ENCODE results near the gene MOB3B.
"Not testable (repeated sequence)": the region's sequence is repeated elsewhere in the genome, so short reads cannot be mapped to it uniquely, and the experiment has no call there.

Gene MOB3B

GRCh38 chr9:27468462-27469110, 61.0 kb downstream of the MOB3B start:
- Histone ChIP-seq H3K27ac (no peak overlapping the region), H3K9me3 (ENCODE audit: severe bottlenecking) (no peaks in the 10 kb centered on the region), H3K27me3 (ENCODE audit: insufficient read depth, low read depth, severe bottlenecking) (no peaks in the 10 kb centered on the region), H3K36me3 (no peaks in the 10 kb centered on the region), H3K4me3 (ENCODE audit: low read depth, low read length) (no peak overlapping the region)
- TF ChIP-seq, protein P1, sequence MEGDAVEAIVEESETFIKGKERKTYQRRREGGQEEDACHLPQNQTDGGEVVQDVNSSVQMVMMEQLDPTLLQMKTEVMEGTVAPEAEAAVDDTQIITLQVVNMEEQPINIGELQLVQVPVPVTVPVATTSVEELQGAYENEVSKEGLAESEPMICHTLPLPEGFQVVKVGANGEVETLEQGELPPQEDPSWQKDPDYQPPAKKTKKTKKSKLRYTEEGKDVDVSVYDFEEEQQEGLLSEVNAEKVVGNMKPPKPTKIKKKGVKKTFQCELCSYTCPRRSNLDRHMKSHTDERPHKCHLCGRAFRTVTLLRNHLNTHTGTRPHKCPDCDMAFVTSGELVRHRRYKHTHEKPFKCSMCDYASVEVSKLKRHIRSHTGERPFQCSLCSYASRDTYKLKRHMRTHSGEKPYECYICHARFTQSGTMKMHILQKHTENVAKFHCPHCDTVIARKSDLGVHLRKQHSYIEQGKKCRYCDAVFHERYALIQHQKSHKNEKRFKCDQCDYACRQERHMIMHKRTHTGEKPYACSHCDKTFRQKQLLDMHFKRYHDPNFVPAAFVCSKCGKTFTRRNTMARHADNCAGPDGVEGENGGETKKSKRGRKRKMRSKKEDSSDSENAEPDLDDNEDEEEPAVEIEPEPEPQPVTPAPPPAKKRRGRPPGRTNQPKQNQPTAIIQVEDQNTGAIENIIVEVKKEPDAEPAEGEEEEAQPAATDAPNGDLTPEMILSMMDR (IDR thresholded peaks at IDR 0.05; ENCODE audit: low read depth, low read length) = no peak
- DNase-seq = no peak

- Histone ChIP-seq H3K9me3 (ENCODE audit: severe bottlenecking) (no peaks in the 10 kb centered on the region), H3K27me3 (ENCODE audit: insufficient read depth, low read depth, severe bottlenecking) (no peaks in the 10 kb centered on the region), H3K36me3 (no peaks in the 10 kb centered on the region), H3K4me3 (ENCODE audit: low read depth, low read length) (no peak overlapping the region), H3K27ac (no peak overlapping the region)
- no peak for DNase-seq
- TF ChIP-seq, protein P1 (IDR thresholded peaks at IDR 0.05; ENCODE audit: low read depth, low read length) = no peak
Observed at GRCh38 chr9:27468000-27468399, 61.6 kb downstream of the MOB3B start.

GRCh38 chr9:27467486-27467885, 62.1 kb downstream of the MOB3B start:
- no peaks in the 10 kb centered on the region for H3K27me3 ChIP-seq (ENCODE audit: insufficient read depth, low read depth, severe bottlenecking)
- H3K9me3 ChIP-seq (ENCODE audit: severe bottlenecking) = no peaks in the 10 kb centered on the region
- DNase-seq = no peak
- H3K36me3 ChIP-seq = no peaks in the 10 kb centered on the region
- no peak overlapping the region for H3K4me3 ChIP-seq (ENCODE audit: low read depth, low read length)
- H3K27ac ChIP-seq = no peak overlapping the region
- TF ChIP-seq, protein P1 (IDR thresholded peaks at IDR 0.05; ENCODE audit: low read depth, low read length) = no peak

DNA sequence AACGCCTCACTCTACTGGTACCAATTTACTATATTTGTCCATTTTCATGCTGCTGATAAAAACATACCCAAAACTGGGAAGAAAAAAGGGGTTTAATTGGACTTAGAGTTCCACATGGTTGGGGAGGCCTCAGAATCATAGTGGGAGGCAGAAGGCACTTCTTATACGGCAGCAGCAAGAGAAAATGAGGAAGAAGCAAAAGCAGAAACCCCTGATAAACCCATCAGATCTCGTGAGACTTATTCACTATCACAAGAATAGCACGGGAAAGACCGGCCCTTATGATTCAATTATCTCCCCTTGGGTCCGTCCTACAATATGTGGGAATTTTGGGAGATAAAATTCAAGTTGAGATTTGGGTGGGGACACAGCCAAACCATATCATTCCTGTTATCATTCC, 63.1 kb downstream of the MOB3B start:
- H3K36me3 ChIP-seq; H3K27ac ChIP-seq; H3K9me3 ChIP-seq (ENCODE audit: severe bottlenecking); H3K4me3 ChIP-seq (ENCODE audit: low read depth, low read length); H3K27me3 ChIP-seq (ENCODE audit: insufficient read depth, low read depth, severe bottlenecking); DNase-seq: not testable (repeated sequence)

DNA sequence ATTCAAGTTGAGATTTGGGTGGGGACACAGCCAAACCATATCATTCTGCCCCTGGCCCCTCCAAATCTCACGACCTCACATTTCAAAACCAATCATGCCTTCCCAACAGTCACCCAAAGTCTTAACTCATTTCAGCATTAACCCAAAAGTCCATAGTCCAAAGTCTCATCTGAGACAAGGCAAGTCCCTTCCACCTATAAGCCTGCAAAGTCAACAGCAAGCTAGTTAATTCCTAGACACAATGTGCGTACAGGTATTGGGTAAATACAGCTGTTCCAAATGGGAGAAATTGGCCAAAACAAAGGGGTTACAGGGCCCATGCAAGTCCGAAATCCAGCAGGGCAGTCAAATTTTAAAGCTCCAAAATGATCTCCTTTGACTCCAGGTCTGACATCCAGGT, 64.7 kb downstream of the MOB3B start:
- not testable (repeated sequence) for H3K4me3 ChIP-seq (ENCODE audit: low read depth, low read length); H3K36me3 ChIP-seq; H3K27ac ChIP-seq; H3K27me3 ChIP-seq (ENCODE audit: insufficient read depth, low read depth, severe bottlenecking); H3K9me3 ChIP-seq (ENCODE audit: severe bottlenecking); DNase-seq

- Histone ChIP-seq H3K9me3 (ENCODE audit: severe bottlenecking) (no peaks in the 10 kb centered on the region), H3K36me3 (no peaks in the 10 kb centered on the region), H3K4me3 (ENCODE audit: low read depth, low read length) (no peak overlapping the region), H3K27ac (no peak overlapping the region), H3K27me3 (ENCODE audit: insufficient read depth, low read depth, severe bottlenecking) (no peaks in the 10 kb centered on the region)
- no peak for DNase-seq
- TF ChIP-seq, protein P1 (IDR thresholded peaks at IDR 0.05; ENCODE audit: low read depth, low read length) = no peak
Observed at GRCh38 chr9:27462846-27463245, 66.8 kb downstream of the MOB3B start.

DNA sequence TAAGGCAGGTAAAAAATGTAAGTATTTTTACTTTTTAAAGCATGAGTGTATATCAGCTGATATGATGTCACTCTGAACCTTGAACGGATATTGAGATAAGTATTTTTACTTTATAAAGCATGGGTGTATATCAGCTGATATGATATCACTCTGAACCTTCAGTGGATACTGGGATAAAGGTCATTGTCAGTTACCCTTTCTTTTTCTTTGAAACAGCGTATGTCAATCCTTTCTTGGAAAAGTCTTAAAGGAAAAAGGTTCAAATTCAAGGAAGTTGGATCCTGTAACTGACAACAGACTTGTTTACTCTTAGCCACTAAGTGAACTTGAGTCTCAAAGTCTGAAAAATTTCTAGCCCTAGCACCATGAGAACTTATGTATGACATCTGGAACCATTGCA, 67.2 kb downstream of the MOB3B start:
- Histone ChIP-seq H3K36me3 (no peaks in the 10 kb centered on the region), H3K27me3 (ENCODE audit: insufficient read depth, low read depth, severe bottlenecking) (no peaks in the 10 kb centered on the region), H3K4me3 (ENCODE audit: low read depth, low read length) (no peak overlapping the region), H3K27ac (no peak overlapping the region), H3K9me3 (ENCODE audit: severe bottlenecking) (no peaks in the 10 kb centered on the region)
- DNase-seq = no peak
- TF ChIP-seq, protein P1 (IDR thresholded peaks at IDR 0.05; ENCODE audit: low read depth, low read length) = no peak

All from WERI-Rb-1 (cell line).